ENCODE results near the gene PPFIBP2. TPM values are rescaled to one million over a fixed set of nuclear protein-coding genes. Genes with fewer than 3 reads are reported as not detected.

The PPFIBP2 gene
- total RNA-seq, 1 donor from 2014 or later = 24.1 TPM

GRCh38 chr11:7578276-7578955, 64.6 kb downstream of the PPFIBP2 start:
- intact Hi-C loops (cut with DNase I) = no loop called here
- no peaks in the 10 kb centered on the region for H3K27me3 ChIP-seq (ENCODE audit: low read depth)
- H3K36me3 ChIP-seq = no peaks in the 10 kb centered on the region
- TF ChIP-seq CTCF (IDR thresholded peaks at IDR 0.05) = no peak
- no peak for ATAC-seq
- H3K27ac ChIP-seq = peak overlapping the region; percentile 83
- H3K9me3 ChIP-seq = no peaks in the 10 kb centered on the region
- no peak for DNase-seq
- peak overlapping the region; percentile 36 for H3K4me3 ChIP-seq
- H3K4me1 ChIP-seq = peaks cover 79% of the 10 kb centered on the region

- intact Hi-C loops (cut with DNase I) = no loop called here
These were observed 65.6 kb downstream of the PPFIBP2 start for GRCh38 chr11:7579361-7579791.

GRCh38 chr11:7581021-7581590, 67.3 kb downstream of the PPFIBP2 start:
- H3K27me3 ChIP-seq (ENCODE audit: low read depth) = no peaks in the 10 kb centered on the region
- no peak overlapping the region for H3K4me3 ChIP-seq
- no peak overlapping the region for H3K27ac ChIP-seq
- no peak for ATAC-seq
- peaks cover 53% of the 10 kb centered on the region for H3K4me1 ChIP-seq
- no peak for DNase-seq
- TF ChIP-seq CTCF (IDR thresholded peaks at IDR 0.05) = no peak
- no peaks in the 10 kb centered on the region for H3K9me3 ChIP-seq
- H3K36me3 ChIP-seq = no peaks in the 10 kb centered on the region
- intact Hi-C loops (cut with DNase I) = no loop called here

More at GRCh38 chr11:7579361-7579791, 65.6 kb downstream of the PPFIBP2 start:
- TF ChIP-seq CTCF (IDR thresholded peaks at IDR 0.05) = no peak
- peaks cover 71% of the 10 kb centered on the region for H3K4me1 ChIP-seq
- no peak overlapping the region for H3K27ac ChIP-seq
- H3K9me3 ChIP-seq = no peaks in the 10 kb centered on the region
- no peak overlapping the region for H3K4me3 ChIP-seq
- ATAC-seq (no peak), DNase-seq (no peak)
- H3K27me3 ChIP-seq (ENCODE audit: low read depth) = no peaks in the 10 kb centered on the region
- no peaks in the 10 kb centered on the region for H3K36me3 ChIP-seq

GRCh38 chr11:7582338-7582985, 68.7 kb downstream of the PPFIBP2 start:
- Histone ChIP-seq H3K4me3 (no peak overlapping the region), H3K27me3 (ENCODE audit: low read depth) (no peaks in the 10 kb centered on the region), H3K9me3 (no peaks in the 10 kb centered on the region), H3K4me1 (peaks cover 40% of the 10 kb centered on the region), H3K36me3 (no peaks in the 10 kb centered on the region), H3K27ac (no peak overlapping the region)
- intact Hi-C loops (cut with DNase I) = no loop called here
- DNase-seq = no peak
- no peak for ATAC-seq
- no peak for TF ChIP-seq CTCF (IDR thresholded peaks at IDR 0.05)

GRCh38 chr11:7583248-7583647, 69.4 kb downstream of the PPFIBP2 start:
- no peak overlapping the region for H3K4me3 ChIP-seq
- H3K9me3 ChIP-seq = no peaks in the 10 kb centered on the region
- intact Hi-C loops (cut with DNase I) = no loop called here
- H3K27ac ChIP-seq = no peak overlapping the region
- H3K4me1 ChIP-seq = peaks cover 32% of the 10 kb centered on the region
- ATAC-seq (no peak), DNase-seq (no peak)
- no peak for TF ChIP-seq CTCF (IDR thresholded peaks at IDR 0.05)
- no peaks in the 10 kb centered on the region for H3K36me3 ChIP-seq
- no peaks in the 10 kb centered on the region for H3K27me3 ChIP-seq (ENCODE audit: low read depth)
